ENCODE measurements around the gene SGO2.
"Not testable (repeated sequence)": the region's sequence is repeated elsewhere in the genome, so short reads cannot be mapped to it uniquely, and the experiment has no call there.

Gene SGO2

DNA sequence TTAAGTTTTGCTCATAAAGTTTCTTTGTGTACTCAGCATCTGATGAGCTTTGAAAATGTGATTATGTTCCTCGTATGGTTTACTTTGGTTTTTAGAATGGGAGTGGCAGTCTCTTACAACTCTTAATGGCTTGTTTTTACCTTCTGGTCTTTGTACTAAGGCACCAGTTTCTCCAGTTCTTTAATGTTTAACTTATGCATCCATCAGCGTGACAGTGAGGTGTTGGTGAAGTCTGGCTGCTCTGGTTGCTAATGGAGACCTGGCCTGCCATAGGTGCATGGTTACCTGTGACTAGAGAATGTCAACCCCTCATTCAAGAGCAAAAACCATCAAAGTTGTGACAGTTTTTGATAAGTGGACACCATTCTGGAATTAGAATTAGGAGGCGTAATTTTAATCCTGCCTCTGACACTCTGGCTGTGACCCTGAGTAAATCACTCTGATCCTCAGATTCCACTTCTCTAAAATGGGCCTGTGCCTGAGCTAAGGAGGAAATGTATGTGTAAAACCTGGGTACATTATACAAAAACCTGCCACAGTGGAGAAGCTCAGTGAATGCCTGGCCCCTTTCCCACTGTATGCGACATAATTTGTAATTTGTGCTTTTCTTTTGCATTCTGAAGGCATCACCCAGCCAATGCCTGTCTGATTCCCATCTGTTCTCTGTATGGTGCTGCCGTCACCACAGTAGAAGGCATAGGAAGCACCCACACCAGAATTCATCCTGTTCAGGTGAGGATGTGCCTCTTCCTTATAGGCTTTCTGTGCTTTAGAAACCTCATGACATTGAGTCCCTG is 71.0 kb downstream of the SGO2 start:
- DNase-seq (ENCODE audit: low spot score): no peak

DNA sequence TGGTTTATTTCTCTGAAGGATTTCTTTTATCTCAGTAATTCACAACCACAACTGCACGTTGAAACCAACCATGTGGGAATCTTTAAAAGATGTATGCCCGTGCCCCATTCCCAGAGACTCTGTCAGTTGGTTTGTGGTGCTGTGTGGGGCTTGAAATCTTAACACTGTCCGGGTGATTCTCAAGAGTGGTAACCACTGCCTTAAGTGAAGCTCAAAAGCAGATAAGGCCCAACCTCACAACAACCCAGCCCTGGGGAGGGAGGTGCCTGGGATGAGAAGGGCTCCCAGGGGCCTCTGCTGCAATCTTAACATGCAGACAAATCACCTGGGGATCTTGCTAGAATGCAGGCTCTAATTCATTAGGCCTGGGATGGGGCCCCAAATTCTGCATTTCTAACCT is 73.2 kb downstream of the SGO2 start:
- no peak for DNase-seq (ENCODE audit: low spot score)

DNA sequence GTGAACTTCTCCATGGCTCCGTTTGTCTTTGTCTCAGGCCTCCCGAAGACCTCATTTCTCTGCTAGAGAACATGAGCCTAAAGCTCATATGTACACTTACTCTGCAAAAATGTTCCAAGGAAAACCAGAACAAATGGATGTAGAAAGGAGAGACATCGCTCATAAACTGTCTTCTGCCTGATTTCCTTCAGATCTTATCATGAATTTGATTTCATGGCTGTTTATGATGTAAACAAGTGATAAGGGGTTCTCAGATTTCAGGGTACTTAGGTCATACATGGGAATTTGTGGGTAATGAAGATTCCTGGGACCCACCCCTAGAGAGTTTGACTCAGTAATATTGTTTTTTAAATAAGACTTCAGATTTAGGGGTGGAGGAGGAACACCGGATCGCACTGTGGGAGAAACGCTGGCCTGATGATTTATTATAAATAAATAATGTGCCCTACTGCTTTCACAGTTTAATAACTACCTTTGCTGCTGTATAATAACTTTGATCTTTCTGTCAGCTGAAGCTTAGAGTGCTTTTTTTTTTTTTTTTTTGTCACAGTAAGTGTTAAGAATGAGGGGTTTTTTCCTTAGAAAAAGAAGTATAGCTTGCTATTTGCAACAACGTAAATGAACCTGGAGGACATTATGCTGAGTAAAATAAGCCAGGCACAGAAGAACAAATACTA is 74.7 kb downstream of the SGO2 start:
- no peak for DNase-seq (ENCODE audit: low spot score)

GRCh38 chr2:200602584-200602983 is 76.6 kb downstream of the SGO2 start:
- DNase-seq (ENCODE audit: low spot score): no peak

DNA sequence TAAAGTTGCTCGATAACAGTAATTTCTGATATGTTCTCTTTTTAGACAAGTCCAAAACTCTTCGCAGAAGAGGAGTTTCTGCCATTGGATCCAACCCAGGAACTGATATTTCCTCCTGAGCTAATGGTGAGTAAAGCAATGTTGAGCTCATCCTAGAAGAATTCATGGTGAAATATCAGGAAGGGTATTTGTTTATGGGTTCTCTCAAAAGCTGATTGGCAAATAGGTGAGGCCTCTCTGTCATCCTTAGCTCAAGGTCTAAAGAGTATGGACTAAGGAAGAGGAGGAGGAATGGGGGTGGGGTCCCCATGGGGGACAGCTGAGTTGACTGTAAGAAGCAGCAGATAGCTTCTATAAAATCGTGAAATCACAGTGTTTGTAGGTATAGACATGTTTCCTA is 78.0 kb downstream of the SGO2 start:
- peak; percentile 86 for DNase-seq (ENCODE audit: low spot score)

GRCh38 chr2:200604571-200605255 is 78.7 kb downstream of the SGO2 start:
- DNase-seq (ENCODE audit: low spot score): no peak

DNA sequence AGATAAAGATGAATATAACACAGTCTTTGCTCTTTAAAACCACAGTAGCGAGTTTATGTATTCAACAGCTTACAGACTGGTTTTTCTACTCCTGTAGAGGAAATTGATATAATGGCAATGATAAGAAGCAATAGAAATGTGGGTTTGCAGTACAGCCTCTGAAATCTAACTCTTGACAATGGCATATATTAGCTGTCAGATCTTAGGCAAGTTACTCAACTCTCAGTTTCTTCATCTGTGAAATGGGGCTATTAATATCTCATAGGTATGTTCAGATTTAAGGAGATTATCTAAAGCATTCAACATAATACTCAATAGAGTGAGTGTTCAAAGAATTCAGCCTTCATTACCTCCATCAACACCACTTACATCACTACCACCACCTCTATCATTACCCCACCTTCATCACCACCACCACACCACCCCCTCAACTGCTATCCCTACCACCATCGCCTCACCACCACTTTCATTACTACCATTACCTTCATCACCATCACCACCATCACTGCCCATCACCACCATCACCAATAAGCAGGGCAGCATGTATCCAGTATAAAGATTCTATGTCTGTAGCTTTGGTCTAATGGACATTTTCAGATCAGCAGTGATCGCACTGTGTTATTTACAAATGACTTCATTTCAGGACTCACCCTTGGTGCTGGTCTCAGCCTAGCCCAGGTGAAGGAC is 82.5 kb downstream of the SGO2 start:
- DNase-seq (ENCODE audit: low spot score): no peak

GRCh38 chr2:200609028-200609614 is 83.1 kb downstream of the SGO2 start:
- peak; percentile 93 for DNase-seq (ENCODE audit: low spot score)

GRCh38 chr2:200610217-200610616 is 84.2 kb downstream of the SGO2 start:
- not testable (repeated sequence) for DNase-seq (ENCODE audit: low spot score)

- no peak for DNase-seq (ENCODE audit: low spot score)
Observed at GRCh38 chr2:200613692-200614091, 87.7 kb downstream of the SGO2 start.

DNA sequence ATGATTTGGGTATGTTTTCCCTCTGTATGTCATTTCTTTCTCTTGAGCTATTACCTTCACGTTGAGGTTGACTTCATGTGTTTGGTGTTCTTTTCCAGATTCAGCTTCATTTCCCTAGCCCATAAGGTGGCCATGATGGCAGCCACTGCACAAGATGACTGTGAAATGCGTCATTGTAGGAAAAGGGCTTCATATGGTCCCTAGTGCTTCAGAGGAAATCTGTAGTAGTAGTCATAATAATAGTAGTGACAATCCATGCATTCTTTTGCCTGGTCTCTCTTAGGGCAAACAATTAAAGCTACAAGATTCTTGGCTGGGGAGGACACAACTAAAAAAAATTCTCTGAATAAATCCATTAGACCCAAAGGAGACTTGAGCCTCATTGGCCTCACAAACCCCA is 88.2 kb downstream of the SGO2 start:
- DNase-seq (ENCODE audit: low spot score): no peak

GRCh38 chr2:200615247-200615646 is 89.2 kb downstream of the SGO2 start:
- DNase-seq (ENCODE audit: low spot score): peak; percentile 73

GRCh38 chr2:200616193-200616592 is 90.2 kb downstream of the SGO2 start:
- no peak for DNase-seq (ENCODE audit: low spot score)

DNA sequence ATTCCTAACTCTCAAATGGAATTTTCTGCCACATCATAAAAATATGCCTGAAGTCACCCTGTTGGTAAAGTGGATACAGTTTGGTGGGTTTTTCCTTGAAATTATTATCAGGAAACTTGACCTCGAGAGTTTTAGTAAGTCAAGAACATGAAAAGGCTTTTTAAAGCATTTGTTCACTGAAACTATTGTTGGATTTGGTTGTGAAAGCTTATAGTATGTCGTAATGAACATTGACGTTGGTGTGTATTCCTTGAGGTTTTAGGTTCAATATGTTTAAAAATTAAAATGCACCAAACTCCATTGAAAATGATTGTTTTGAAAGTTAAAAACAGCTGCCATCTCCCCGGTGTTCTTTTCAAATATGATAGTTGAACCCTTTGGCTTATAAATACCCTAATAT is 90.6 kb downstream of the SGO2 start:
- no peak for DNase-seq (ENCODE audit: low spot score)

DNA sequence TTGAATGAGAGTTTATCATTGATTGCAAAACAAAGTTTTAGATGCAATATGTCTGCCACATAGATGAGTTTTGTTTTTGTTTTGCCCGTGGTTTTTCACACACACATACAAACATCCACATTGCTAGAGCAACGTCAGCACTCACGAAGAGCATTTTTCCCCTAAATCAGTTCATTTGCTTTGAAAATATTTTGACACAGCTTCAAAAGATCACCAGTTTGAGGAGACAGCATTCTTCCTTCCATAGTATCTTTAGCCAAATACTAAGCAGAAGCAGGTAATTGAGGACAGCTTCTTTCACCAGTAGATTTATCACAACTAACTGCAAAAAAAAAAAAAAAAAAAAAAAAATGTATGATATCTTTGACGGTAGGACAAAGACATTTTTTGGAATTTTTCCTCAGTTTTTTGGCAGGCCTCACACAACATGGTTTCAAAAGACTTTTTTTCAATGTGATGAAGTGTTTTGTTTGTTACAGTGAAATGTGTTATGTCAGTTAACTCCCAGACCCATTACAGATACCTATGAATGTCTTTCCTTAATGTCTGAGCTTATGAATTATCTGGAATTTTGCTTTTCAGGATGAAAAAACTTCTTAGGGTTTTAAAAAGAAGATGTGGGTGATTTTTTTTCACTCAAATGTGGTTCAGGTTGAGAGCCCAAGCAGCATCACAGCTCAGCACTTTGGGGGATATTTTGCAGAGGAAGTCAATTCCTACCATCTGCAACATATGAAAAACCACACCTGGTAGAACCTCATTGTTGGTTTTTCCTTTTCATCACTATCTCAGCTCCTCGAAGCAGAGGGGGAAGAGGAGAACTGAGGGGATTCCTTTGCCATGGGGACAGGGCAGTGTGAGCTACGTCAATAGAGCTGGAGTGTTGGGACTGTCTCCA is 91.4 kb downstream of the SGO2 start:
- DNase-seq (ENCODE audit: low spot score): no peak

DNA sequence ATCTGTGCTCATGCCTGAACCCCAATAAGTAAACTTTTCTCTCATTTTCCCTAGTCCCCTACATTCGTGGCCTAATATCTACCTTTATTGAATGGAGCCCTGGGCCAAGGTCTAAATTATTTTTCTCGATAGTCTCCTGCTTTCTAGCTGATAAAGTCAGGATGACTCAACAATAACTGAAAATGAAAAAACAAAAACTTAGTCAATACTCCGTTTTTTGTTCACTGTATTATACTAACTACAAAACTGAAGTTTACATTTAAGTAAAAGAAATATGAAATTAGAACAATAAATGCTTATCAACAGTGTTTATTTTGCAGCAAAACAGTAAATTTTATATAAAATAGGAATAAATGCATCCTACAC is 92.0 kb downstream of the SGO2 start:
- no peak for DNase-seq (ENCODE audit: low spot score)

DNA sequence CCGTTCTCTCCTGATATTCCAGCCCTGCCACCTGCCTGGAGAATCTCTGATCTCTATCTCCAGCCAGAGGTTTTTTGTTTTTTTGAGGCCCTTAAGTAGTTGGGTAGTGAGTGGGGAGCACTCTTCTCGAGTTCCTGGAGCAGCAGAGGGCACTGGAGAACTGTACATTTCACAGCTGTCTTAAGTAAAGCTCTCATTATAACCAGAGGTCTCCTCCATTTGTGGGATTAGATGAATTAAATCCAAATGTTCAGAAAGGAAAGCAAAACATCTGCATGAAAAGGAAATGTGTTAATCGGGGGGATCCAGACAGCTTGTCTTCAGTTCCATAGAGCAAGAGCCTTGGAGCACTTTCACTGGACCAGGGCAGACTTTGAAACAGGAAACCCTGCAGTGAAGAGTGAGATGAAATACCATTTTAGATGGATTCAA is 92.6 kb downstream of the SGO2 start:
- no peak for DNase-seq (ENCODE audit: low spot score)

DNA sequence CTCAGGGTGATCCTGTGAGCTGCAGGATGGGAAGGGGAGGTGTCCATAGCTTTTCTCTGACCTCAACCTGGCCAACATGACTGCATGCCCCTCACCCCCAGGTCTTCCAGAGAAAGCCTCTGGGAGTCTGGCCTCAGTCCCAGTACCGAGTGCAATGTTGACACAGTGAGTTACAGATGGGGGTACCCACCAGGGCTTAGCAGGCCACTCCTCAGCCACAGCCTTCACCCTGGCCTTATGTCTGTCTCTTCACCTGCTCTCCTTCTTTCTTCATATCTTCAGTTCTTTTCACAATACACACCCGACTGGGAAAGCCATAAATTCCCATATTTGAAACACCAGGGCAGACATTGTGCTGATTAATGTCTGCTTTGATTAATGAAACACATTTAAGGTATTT is 93.3 kb downstream of the SGO2 start:
- no peak for DNase-seq (ENCODE audit: low spot score)

DNA sequence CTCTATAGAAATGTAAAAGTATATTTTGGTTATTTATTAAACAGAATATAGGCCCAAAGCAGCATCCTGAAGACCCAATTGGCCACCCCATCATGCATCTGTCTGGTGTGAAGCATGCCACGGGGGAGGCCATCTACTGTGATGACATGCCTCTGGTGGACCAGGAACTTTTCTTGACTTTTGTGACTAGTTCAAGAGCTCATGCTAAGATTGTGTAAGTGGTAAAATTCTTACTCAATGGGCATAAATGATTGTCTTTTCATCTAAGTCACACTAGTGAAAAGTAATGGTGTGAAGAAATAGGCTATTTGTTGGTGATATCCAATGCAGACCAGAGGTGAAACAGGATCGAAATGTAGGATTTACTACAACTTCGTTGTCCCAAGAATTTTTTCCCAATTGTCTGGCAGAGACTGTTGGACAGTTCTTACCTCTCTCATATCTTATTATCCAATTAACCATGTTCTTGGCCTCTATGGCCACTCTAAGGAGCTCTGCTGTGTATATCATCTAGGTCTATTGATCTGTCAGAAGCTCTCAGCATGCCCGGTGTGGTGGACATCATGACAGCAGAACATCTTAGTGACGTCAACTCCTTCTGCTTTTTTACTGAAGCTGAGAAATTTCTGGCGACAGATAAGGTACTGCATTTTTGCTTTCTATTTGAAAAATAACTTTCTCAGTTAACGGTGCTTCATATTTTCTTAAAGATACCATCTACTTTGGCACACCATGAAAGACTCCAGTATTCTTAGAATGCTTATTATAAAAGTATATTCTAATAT is 94.8 kb downstream of the SGO2 start:
- no peak for DNase-seq (ENCODE audit: low spot score)

- no peak for DNase-seq (ENCODE audit: low spot score)
Observed at GRCh38 chr2:200622106-200622505, 96.1 kb downstream of the SGO2 start.
